Activated CD8-positive, alpha-beta memory T cell treated with anti-CD3 and anti-CD28 coated beads, Interleukin-2, amount 10 ng/mL, durations not matched to agents 7 days and 5 days (primary cell): ENCODE measurements around the gene GJB3. TPM values are rescaled to one million over a fixed set of nuclear protein-coding genes. Genes with fewer than 3 reads are reported as not detected.
"Not testable (repeated sequence)": the region's sequence is repeated elsewhere in the genome, so short reads cannot be mapped to it uniquely, and the experiment has no call there.

Experiments
- ATAC-seq: fragments of 150-1000 bp; cut with Tn5 transposase; one replicate; pipeline ENCODE4 v1.10.0; 2021; ENCODE audit warnings: moderate library complexity
- CTCF ChIA-PET: fragments of 350-600 bp; sonication (Branson Sonifier 250); formaldehyde crosslinking; loops from one replicate; lab custom pipeline; 2021; ENCODE audit warnings: antibody characterized with exemption; lab: Charles Lee
- DNase-seq: peaks from one replicate; pipeline ENCODE4 v3.0.0-alpha.2; 2020
- H3K27ac Mint-ChIP-seq: one replicate; pipeline ENCODE4 v1.8.0; 2021; ENCODE audit warnings: mild to moderate bottlenecking, mixed read lengths
- H3K27me3 Mint-ChIP-seq: one replicate; pipeline ENCODE4 v1.8.0; 2021; ENCODE audit warnings: mixed read lengths
- H3K36me3 Mint-ChIP-seq: one replicate; pipeline ENCODE4 v1.8.0; 2021; ENCODE audit warnings: mild to moderate bottlenecking, mixed read lengths
- H3K4me1 Mint-ChIP-seq: one replicate; pipeline ENCODE4 v1.8.0; 2021; ENCODE audit warnings: mixed read lengths
- H3K4me3 Mint-ChIP-seq: one replicate; pipeline ENCODE4 v1.8.0; 2021; ENCODE audit warnings: mild to moderate bottlenecking, moderate library complexity, mixed read lengths
- H3K9me3 Mint-ChIP-seq: one replicate; pipeline ENCODE4 v1.8.0; 2022; ENCODE audit warnings: low read depth, mixed read lengths
- total RNA-seq, 2 experiments: library from RNA; stranded (reverse); gene quantifications; one replicate each; pipeline ENCODE4 v1.2.3, GENCODE V29; 2021

The GJB3 gene
- not detected for total RNA-seq

GRCh38 chr1:34781071-34781843 is at the start of gene GJB3:
Gene GJB3, plus strand, starts transcription at chr1:34781214. Its CDS starts 3,549 bp downstream, at chr1:34784763.
- Mint-ChIP-seq H3K4me3 (no peak within 1 kb of the TSS), H3K27ac (no peak within 1 kb of the TSS), H3K36me3 (no peaks in the 10 kb centered on the region), H3K9me3 (no peaks in the 10 kb centered on the region), H3K27me3 (peaks cover 46% of the 10 kb centered on the region), H3K4me1 (peaks cover 2% of the 10 kb centered on the region)
- no peak for DNase-seq
- peak; percentile 42 for ATAC-seq
- CTCF ChIA-PET, result interaction anchor here (1.9 kb wide), 1 partner anchor 71 kb away, joined by 5 read pairs; no protein-coding TSS in a partner anchor

GRCh38 chr1:34732831-34733230 is 48.2 kb upstream of the GJB3 start:
- CTCF ChIA-PET, H3K36me3 Mint-ChIP-seq, H3K27me3 Mint-ChIP-seq, H3K9me3 Mint-ChIP-seq, H3K27ac Mint-ChIP-seq, H3K4me1 Mint-ChIP-seq, DNase-seq, H3K4me3 Mint-ChIP-seq, ATAC-seq: not testable (repeated sequence)

DNA sequence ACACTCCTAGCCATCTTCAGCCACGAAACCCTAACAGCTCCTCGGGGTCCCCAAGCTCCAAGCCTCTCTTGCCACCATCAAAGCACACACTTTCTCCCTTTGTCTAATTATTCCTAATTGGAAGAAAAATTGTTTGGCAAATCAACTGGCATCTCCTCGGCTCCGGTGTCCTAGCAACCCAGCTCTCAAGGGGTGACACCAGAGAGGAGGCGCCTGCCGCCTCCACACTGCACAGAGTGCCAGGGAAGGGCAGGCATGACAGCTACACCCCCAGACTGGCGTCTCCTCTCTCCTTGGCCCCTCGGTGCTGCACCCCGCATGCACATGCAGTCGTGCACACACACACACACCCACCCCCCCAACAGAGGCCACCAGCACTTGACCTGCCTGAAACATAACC is 44.3 kb upstream of the GJB3 start:
- H3K27ac Mint-ChIP-seq, result no peak overlapping the region
- CTCF ChIA-PET, result no interaction called here
- DNase-seq, result no peak
- H3K9me3 Mint-ChIP-seq, result no peaks in the 10 kb centered on the region
- no peaks in the 10 kb centered on the region for H3K36me3 Mint-ChIP-seq
- H3K27me3 Mint-ChIP-seq, result peaks cover 6% of the 10 kb centered on the region
- H3K4me1 Mint-ChIP-seq, result no peaks in the 10 kb centered on the region
- no peak overlapping the region for H3K4me3 Mint-ChIP-seq
- ATAC-seq, result no peak

DNA sequence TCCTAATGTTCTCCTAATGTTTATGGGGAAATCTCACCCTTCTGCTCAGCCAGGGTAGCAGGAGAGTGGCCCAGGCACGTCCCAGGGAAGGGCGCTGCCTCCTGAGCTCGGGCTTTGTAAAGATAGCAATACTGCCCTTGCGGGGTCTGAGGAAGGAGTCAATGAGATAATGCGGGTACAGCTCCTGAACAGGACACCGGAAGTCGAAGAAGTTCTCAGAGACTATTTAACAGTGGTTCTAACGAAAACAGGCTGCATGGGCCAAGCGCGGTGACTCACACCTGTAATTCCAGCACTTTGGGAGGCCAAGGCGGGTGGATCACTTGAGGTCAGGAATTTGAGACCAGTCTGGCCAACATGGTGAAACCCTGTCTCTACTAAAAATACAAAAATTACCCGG is 43.8 kb upstream of the GJB3 start:
- H3K27me3 Mint-ChIP-seq, CTCF ChIA-PET, H3K27ac Mint-ChIP-seq, DNase-seq, ATAC-seq, H3K9me3 Mint-ChIP-seq, H3K36me3 Mint-ChIP-seq, H3K4me1 Mint-ChIP-seq, H3K4me3 Mint-ChIP-seq: not testable (repeated sequence)

DNA sequence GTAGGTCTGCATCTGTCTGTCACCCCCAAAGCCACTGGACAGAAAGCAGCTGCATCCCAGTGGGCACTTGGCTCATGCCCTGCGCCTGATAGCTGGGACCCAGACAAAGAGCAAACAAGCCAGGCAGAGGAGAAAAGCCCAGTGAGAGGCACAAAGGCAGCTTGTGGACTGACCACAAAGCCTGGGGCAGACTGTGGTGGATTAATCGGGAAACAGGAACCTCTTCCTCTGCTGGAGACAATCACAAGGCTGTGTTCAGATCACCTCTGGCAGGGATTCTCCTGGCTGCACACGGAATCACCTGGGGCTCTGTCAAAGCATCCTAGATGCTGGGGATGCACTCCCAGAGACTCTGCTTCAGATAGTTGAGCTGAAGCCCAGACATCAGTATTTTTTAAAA is 41.4 kb upstream of the GJB3 start:
- DNase-seq (no peak), ATAC-seq (no peak)
- H3K4me3 Mint-ChIP-seq, result no peak overlapping the region
- no peak overlapping the region for H3K27ac Mint-ChIP-seq
- H3K27me3 Mint-ChIP-seq, result peaks cover 5% of the 10 kb centered on the region
- CTCF ChIA-PET, result interaction anchor here (1.4 to 2.5 kb wide), 2 partner anchors 279 to 1107 kb away, joined by 5 to 7 read pairs; no protein-coding TSS in a partner anchor
- no peaks in the 10 kb centered on the region for H3K4me1 Mint-ChIP-seq
- H3K9me3 Mint-ChIP-seq, result no peaks in the 10 kb centered on the region
- H3K36me3 Mint-ChIP-seq, result no peaks in the 10 kb centered on the region

GRCh38 chr1:34740161-34740868 is 40.7 kb upstream of the GJB3 start:
- ATAC-seq, result no peak
- Mint-ChIP-seq H3K4me3 (no peak overlapping the region), H3K4me1 (no peaks in the 10 kb centered on the region), H3K36me3 (no peaks in the 10 kb centered on the region), H3K27me3 (peaks cover 5% of the 10 kb centered on the region), H3K27ac (no peak overlapping the region), H3K9me3 (no peaks in the 10 kb centered on the region)
- DNase-seq, result no peak
- CTCF ChIA-PET, result interaction anchor here (1.4 to 2.5 kb wide), 2 partner anchors 280 to 1108 kb away, joined by 5 to 7 read pairs; no protein-coding TSS in a partner anchor

DNA sequence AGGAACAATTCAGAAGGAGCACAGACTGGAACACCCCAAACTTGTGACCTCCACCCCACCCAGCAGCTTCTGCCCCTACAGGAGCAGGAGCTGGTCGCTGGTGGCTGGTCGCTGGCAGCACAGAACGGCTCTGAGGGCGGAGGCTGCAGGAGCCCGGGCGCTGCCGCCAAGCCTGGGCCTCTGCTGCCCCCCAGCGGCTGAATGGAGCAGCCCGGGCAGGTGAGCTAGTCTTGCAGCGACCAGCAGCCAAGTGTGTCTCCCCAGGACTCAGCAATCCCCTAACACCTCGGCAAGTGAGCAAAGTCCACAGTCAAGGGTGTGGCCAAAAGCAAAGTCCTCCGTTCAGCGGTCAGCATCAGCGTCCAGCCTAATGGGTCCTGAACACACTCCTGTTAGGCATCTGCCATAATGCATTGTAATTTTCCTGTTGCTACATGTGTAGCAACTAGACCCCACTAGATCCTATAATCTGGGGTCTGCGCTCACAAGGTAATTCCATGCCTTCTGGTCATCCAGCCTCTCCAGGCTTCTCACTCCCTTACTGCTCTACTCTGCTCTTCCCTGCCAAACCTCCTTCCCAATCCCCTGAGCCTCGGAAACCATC is 38.2 kb upstream of the GJB3 start:
- Mint-ChIP-seq H3K4me1 (no peaks in the 10 kb centered on the region), H3K36me3 (no peaks in the 10 kb centered on the region), H3K27ac (no peak overlapping the region), H3K9me3 (no peaks in the 10 kb centered on the region), H3K27me3 (peaks cover 5% of the 10 kb centered on the region), H3K4me3 (no peak overlapping the region)
- peak; percentile 81 for DNase-seq
- CTCF ChIA-PET, result interaction anchor here (0.7 to 2.6 kb wide), 22 partner anchors 8 to 1110 kb away, joined by 3 to 20 read pairs (median 4); partner anchors contain the start of genes GJB5 and SMIM12
- peak; percentile 95 for ATAC-seq

GRCh38 chr1:34743775-34744174 is 37.2 kb upstream of the GJB3 start:
- no peak for ATAC-seq
- DNase-seq, result no peak
- Mint-ChIP-seq H3K9me3 (no peaks in the 10 kb centered on the region), H3K4me3 (no peak overlapping the region), H3K4me1 (no peaks in the 10 kb centered on the region), H3K27ac (no peak overlapping the region), H3K27me3 (peaks cover 5% of the 10 kb centered on the region), H3K36me3 (no peaks in the 10 kb centered on the region)
- CTCF ChIA-PET, result interaction anchor here (0.6 to 2.6 kb wide), 11 partner anchors 9 to 285 kb away, joined by 3 to 20 read pairs (median 4); partner anchors contain the start of gene GJB5

GRCh38 chr1:34744851-34745250 is 36.2 kb upstream of the GJB3 start:
- Mint-ChIP-seq H3K9me3 (no peaks in the 10 kb centered on the region), H3K4me3 (no peak overlapping the region)
- CTCF ChIA-PET, result no interaction called here

DNA sequence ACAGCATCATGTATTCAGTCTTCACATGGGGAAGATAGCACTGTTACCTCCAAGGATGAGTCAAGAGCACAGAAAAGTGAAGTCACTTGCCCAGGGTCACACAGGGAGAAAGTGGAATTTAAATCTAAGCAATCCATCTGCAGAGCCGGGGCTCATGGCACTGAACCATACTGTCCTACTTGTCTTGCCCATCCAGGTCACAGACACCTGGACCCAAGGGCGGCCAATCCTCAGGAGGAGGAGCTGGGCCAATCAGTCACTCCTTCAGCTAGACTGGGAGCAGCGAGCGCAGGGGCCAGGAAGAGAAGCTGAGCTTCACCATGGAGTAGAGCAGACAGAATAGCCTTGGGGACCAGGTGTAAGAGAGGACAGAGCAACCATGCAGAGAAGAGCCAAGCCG is 35.3 kb upstream of the GJB3 start:
- Mint-ChIP-seq H3K4me1 (no peaks in the 10 kb centered on the region), H3K27me3 (peaks cover 5% of the 10 kb centered on the region), H3K27ac (no peak overlapping the region), H3K36me3 (no peaks in the 10 kb centered on the region), H3K4me3 (no peak overlapping the region), H3K9me3 (no peaks in the 10 kb centered on the region)
- ATAC-seq (no peak), DNase-seq (no peak)
- CTCF ChIA-PET, result interaction anchor here (0.9 kb wide), 1 partner anchor 10 kb away, joined by 3 read pairs; no protein-coding TSS in a partner anchor

More at GRCh38 chr1:34744851-34745250, 36.2 kb upstream of the GJB3 start:
- no peaks in the 10 kb centered on the region for H3K4me1 Mint-ChIP-seq
- ATAC-seq (no peak), DNase-seq (no peak)
- no peak overlapping the region for H3K27ac Mint-ChIP-seq
- H3K36me3 Mint-ChIP-seq, result no peaks in the 10 kb centered on the region
- H3K27me3 Mint-ChIP-seq, result peaks cover 5% of the 10 kb centered on the region

- CTCF ChIA-PET, result interaction anchor here (0.9 kb wide), 1 partner anchor 11 kb away, joined by 3 read pairs; no protein-coding TSS in a partner anchor
- Mint-ChIP-seq H3K36me3 (no peaks in the 10 kb centered on the region), H3K27me3 (peaks cover 5% of the 10 kb centered on the region), H3K4me3 (no peak overlapping the region), H3K27ac (no peak overlapping the region), H3K9me3 (no peaks in the 10 kb centered on the region), H3K4me1 (no peaks in the 10 kb centered on the region)
- DNase-seq, result no peak
- no peak for ATAC-seq
These were observed 34.9 kb upstream of the GJB3 start for GRCh38 chr1:34746101-34746500.

DNA sequence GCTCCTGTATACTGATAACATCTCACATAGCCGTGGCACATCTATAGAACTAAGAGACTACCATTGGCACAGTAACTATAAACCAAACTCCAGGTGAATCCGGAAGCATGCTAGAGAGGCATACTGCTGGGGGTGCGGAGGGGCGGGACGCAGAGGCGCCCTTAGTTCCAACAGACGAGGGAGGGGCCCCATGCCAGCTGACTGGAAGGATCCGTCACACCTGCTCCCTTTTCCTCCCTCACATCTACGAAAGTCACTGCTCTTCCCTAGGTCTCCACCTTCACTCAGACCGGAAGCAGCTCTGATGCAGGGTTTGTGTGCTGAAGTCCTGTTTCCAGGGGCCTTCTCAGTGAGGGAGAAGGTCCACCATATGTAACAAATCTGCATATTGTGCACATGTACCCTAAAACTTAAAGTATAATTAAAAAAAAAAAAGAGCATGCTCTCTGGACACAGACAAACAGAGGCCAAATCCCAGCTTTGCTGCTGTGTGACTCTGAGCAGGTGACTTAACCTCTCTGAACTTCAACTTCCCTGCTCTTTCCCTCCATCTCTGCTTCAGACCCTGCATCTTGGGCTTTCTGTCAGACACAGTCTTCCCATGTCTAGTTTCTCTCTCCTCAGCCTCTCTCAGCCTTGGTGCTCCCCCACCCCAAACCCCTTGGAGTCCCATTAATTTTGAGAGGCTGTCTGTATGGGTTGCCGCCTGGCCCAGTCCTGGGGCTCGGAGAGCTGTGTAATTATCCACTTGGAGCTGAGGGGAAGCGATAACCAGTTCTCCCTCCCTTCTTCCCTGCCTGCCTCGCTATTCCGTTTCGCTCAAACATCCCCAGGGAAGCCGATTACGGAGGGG is 34.0 kb upstream of the GJB3 start:
- CTCF ChIA-PET, result no interaction called here
- DNase-seq (no peak), ATAC-seq (no peak)
- Mint-ChIP-seq H3K36me3 (no peaks in the 10 kb centered on the region), H3K4me1 (no peaks in the 10 kb centered on the region), H3K27me3 (peaks cover 3% of the 10 kb centered on the region), H3K9me3 (no peaks in the 10 kb centered on the region), H3K4me3 (no peak overlapping the region), H3K27ac (no peak overlapping the region)

GRCh38 chr1:34747638-34747941 is 33.4 kb upstream of the GJB3 start:
- CTCF ChIA-PET, result no interaction called here
- Mint-ChIP-seq H3K27me3 (no peaks in the 10 kb centered on the region), H3K9me3 (no peaks in the 10 kb centered on the region), H3K36me3 (no peaks in the 10 kb centered on the region), H3K4me3 (no peak overlapping the region), H3K4me1 (no peaks in the 10 kb centered on the region), H3K27ac (no peak overlapping the region)
- no peak for ATAC-seq
- no peak for DNase-seq
